ENCODE data around the gene LMOD1. TPM values are rescaled to one million over a fixed set of nuclear protein-coding genes. Genes with fewer than 3 reads are reported as not detected.

LMOD1 gene
- not detected for total RNA-seq
- not detected for polyA plus RNA-seq

DNA sequence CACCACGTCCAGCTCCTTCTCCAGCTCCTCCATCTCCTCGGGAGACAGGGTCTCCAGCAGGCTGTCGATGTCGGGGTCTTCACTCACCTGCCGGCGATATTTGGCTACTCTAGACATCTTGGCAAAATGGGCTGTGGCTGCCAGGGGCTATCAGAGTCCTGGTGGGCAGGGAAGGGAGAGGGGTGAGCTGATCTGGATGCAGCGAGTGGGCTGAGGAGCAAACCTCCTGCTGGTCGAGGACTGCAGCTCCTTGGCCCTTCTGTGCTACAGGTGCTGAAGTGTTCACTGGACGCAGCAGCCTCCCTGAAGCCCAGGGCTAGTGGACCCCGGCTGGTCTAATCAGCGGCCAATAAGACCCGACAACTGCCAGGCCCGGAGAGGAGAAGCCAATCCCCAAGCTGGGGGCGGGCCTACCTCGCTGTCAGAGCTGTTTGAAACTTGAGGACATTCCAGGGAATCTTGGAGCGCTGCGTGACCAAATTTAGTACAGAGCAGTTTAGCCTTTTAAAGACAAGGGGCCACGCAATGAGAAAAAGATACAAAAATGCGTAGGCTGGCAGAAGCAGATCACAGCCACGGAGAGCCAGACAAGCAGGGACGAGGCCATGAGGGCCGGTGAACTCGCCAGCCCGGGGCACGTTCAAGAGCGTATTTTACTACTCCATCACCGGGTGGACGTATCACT, at the start of gene LMOD1:
Gene LMOD1, minus strand, starts transcription at position 325 of the 685 bp plus-strand sequence. Its CDS starts 208 bp downstream, at position 117.
- DNase-seq = no peak
- Mint-ChIP-seq H3K4me1 (peaks cover 6 to 23% (median 12%) of the 10 kb centered on the region in 4 donors), H3K4me3 (peak within 1 kb of the TSS in 7 of 8 donors; percentile 17 to 70 (median 67)), H3K27me3 (peaks cover 44 to 48% of the 10 kb centered on the region in 2 donors), H3K9me3 (peaks cover 0 to under 1% (median 0%) of the 10 kb centered on the region in 8 donors), H3K27ac (peak within 1 kb of the TSS in 3 of 7 donors; percentile 37 to 75 (median 73)), H3K36me3 (no peaks in the 10 kb centered on the region)
- H3K36me3 ChIP-seq (ENCODE audit: insufficient read depth, low read length) = no peaks in the 10 kb centered on the region
- ChIA-PET CTCF (ENCODE audit: partially characterized antibody) (interaction anchor here (0.8 to 1.7 kb wide), 3 partner anchors 8 to 55 kb away, joined by 4 to 6 read pairs (median 4); no protein-coding TSS in a partner anchor), POLR2A (ENCODE audit: partially characterized antibody) (interaction anchor here (1.9 kb wide), 1 partner anchor 9 kb away, joined by 8 read pairs; the partner anchor contains the start of gene TIMM17A)
- peaks cover 22% of the 10 kb centered on the region for H3K27me3 ChIP-seq (ENCODE audit: insufficient read depth, low read length)
- H3K4me3 ChIP-seq (ENCODE audit: low read length in 2 of 2) = no peak within 1 kb of the TSS
- H3K4me1 ChIP-seq (ENCODE audit: insufficient read depth, low read length) = peaks cover 8% of the 10 kb centered on the region
- no peaks in the 10 kb centered on the region for H3K9me3 ChIP-seq (ENCODE audit: control insufficient read depth in 1 of 2, low read length in 2 of 2)
- no peak within 1 kb of the TSS for H3K27ac ChIP-seq (ENCODE audit: low read depth, low read length)
- intact Hi-C loops (cut with micrococcal nuclease) = no loop called here

DNA sequence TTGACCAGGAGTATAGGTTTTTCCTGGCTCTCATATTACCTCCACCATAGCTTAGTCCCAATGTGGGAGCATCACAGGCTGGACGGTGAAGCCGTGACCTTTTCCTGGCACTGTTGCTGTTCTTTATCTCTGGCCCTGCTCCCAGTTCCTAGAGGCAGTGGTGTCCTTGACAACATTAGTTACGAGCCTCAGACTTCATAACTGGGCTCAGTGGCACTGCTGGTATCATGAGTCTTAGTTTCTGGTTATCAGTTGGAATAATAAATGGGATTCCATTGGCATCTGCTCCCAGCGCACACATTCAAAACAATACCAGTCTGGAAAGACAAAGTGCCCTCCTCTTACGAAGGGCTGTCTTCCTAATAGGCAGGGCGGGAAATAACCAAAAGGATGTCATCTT, 44.1 kb upstream of the LMOD1 start:
- Histone ChIP-seq H3K27me3 (ENCODE audit: insufficient read depth, low read length) (no peaks in the 10 kb centered on the region), H3K9me3 (ENCODE audit: control insufficient read depth in 1 of 2, low read length in 2 of 2) (no peaks in the 10 kb centered on the region), H3K27ac (ENCODE audit: low read depth, low read length) (no peak overlapping the region), H3K4me1 (ENCODE audit: insufficient read depth, low read length) (no peaks in the 10 kb centered on the region), H3K36me3 (ENCODE audit: insufficient read depth, low read length) (peaks cover 34% of the 10 kb centered on the region), H3K4me3 (ENCODE audit: low read length in 2 of 2) (no peak overlapping the region)
- Mint-ChIP-seq H3K27me3 (no peaks in the 10 kb centered on the region), H3K9me3 (peaks cover 0 to 2% (median 0%) of the 10 kb centered on the region in 8 donors), H3K27ac (no peak overlapping the region), H3K4me1 (peaks cover 0 to 4% (median 1%) of the 10 kb centered on the region in 4 donors), H3K36me3 (peaks cover 29 to 58% of the 10 kb centered on the region in 2 donors), H3K4me3 (no peak overlapping the region)
- ChIA-PET POLR2A (ENCODE audit: partially characterized antibody) (no interaction called here), CTCF (ENCODE audit: partially characterized antibody) (no interaction called here)
- DNase-seq = no peak
- intact Hi-C loops (cut with micrococcal nuclease) = no loop called here

DNA sequence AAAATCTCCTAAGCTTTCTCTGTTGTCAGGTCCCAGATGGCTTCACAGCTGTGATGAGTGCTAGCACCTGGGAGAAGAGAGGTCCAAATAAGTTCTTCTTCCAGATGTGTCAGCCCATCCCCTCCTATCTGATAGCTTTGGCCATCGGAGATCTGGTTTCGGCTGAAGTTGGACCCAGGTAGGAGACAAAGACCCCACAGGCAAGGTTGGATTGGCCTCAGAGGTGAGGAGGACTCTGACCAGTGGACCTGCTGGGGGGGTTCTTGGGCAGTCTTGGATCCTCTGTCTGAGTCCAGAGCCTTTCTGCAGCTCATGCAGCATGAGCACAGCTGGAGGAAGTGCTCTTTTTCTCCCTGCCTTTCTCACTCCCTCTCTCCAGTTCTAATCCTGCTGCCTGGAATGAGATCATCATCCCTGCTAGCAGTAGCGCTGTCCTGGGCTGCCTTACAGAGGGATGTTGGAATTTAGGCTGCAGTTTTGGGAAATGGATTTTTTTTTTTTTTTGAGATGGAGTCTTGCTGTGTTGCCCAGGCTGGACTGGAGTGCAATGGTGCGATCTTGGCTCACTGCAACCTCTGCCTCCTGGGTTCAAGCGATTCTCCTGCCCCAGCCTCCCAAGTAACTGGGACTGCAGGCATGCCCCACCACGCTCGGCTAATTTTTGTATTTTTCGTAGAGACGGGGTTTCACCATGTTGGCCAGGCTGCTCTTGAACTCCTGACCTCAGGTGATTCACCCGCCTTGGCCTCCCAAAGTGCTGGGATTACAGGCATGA, 43.2 kb upstream of the LMOD1 start:
- Mint-ChIP-seq H3K4me3 (no peak overlapping the region), H3K27ac (no peak overlapping the region), H3K27me3 (no peaks in the 10 kb centered on the region), H3K4me1 (peaks cover under 1 to 5% (median 3%) of the 10 kb centered on the region in 4 donors), H3K36me3 (peaks cover 29 to 55% of the 10 kb centered on the region in 2 donors), H3K9me3 (peaks cover 0 to 4% (median 0%) of the 10 kb centered on the region in 8 donors)
- no peak overlapping the region for H3K4me3 ChIP-seq (ENCODE audit: low read length in 2 of 2)
- CTCF ChIA-PET (ENCODE audit: partially characterized antibody) = interaction anchor here (1.4 kb wide), 1 partner anchor 94 kb away, joined by 3 read pairs; no protein-coding TSS in a partner anchor
- no peaks in the 10 kb centered on the region for H3K27me3 ChIP-seq (ENCODE audit: insufficient read depth, low read length)
- H3K36me3 ChIP-seq (ENCODE audit: insufficient read depth, low read length) = peaks cover 34% of the 10 kb centered on the region
- POLR2A ChIA-PET (ENCODE audit: partially characterized antibody) = no interaction called here
- no peak for DNase-seq
- intact Hi-C loops (cut with micrococcal nuclease) = no loop called here
- no peak overlapping the region for H3K27ac ChIP-seq (ENCODE audit: low read depth, low read length)
- no peaks in the 10 kb centered on the region for H3K4me1 ChIP-seq (ENCODE audit: insufficient read depth, low read length)
- no peaks in the 10 kb centered on the region for H3K9me3 ChIP-seq (ENCODE audit: control insufficient read depth in 1 of 2, low read length in 2 of 2)

DNA sequence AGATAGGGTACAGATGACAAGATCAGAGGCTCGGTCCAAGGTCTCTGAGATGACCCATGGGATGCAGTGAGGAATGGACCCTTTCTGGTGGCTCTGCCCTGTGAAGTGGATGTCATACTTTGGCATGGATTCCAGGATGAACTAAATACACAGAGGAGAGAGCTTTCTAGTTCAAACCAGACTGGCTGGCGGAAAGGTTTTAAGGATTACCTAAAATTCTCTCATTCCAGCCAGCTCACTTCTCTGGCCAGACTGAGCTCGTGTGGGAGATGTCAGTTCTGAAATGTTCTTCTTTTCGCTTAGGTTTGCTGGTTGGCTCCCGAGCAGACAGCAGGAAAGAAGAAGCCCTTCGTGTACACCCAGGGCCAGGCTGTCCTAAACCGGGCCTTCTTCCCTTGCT, 42.3 kb upstream of the LMOD1 start:
- peaks cover 34% of the 10 kb centered on the region for H3K36me3 ChIP-seq (ENCODE audit: insufficient read depth, low read length)
- H3K4me3 ChIP-seq (ENCODE audit: low read length in 2 of 2) = no peak overlapping the region
- Mint-ChIP-seq H3K4me3 (no peak overlapping the region), H3K9me3 (peaks cover 0 to 2% (median 0%) of the 10 kb centered on the region in 8 donors), H3K27me3 (no peaks in the 10 kb centered on the region), H3K27ac (no peak overlapping the region), H3K4me1 (peaks cover 7 to 12% (median 10%) of the 10 kb centered on the region in 4 donors), H3K36me3 (peaks cover 20 to 46% of the 10 kb centered on the region in 2 donors)
- H3K27ac ChIP-seq (ENCODE audit: low read depth, low read length) = no peak overlapping the region
- H3K9me3 ChIP-seq (ENCODE audit: control insufficient read depth in 1 of 2, low read length in 2 of 2) = no peaks in the 10 kb centered on the region
- H3K27me3 ChIP-seq (ENCODE audit: insufficient read depth, low read length) = no peaks in the 10 kb centered on the region
- intact Hi-C loops (cut with micrococcal nuclease) = no loop called here
- ChIA-PET CTCF (ENCODE audit: partially characterized antibody) (interaction anchor here (1.4 kb wide), 1 partner anchor 93 kb away, joined by 3 read pairs; no protein-coding TSS in a partner anchor), POLR2A (ENCODE audit: partially characterized antibody) (no interaction called here)
- no peak for DNase-seq
- peaks cover 5% of the 10 kb centered on the region for H3K4me1 ChIP-seq (ENCODE audit: insufficient read depth, low read length)

DNA sequence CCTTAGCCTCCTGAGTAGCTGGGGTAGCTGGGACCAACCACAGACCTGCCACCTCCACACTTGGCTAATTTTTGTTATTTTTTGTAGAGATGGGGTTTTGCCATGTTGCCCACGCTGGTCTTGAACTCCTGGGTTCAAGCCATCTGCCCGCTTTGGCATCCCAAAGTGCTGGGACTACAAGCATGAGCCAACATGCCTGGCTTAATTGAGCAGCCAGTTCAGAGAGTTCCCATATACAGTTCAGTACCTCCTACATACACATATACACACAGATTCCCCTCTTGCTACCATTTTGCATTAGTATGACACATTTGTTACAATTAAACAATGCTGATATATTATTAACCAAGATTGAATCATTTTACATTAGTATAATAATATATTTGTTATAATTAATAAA, 39.0 kb upstream of the LMOD1 start:
- ChIA-PET POLR2A (ENCODE audit: partially characterized antibody) (no interaction called here), CTCF (ENCODE audit: partially characterized antibody) (interaction anchor here (1.4 to 2.2 kb wide), 2 partner anchors 15 to 90 kb away, joined by 3 to 13 read pairs; no protein-coding TSS in a partner anchor)

DNA sequence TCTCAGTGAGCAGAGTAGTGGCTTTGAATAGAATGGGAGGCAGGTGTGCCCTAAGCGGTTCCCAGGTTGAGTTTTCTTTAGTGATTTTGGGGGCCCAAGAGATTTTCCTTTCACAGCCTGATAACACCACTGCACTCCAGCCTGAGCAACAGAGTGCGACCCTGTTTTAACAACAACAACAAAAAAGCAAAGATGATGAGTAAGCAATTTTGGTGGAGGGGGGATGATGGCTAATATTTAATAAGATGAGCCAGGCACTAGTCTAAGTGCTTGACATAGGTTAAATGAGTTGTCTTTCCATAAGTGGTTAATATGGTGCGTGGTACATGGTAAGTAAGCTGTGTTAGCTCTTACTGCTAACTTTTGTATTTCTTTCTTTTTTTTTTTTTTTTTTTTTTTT, 38.1 kb upstream of the LMOD1 start:
- Histone ChIP-seq H3K27me3 (ENCODE audit: insufficient read depth, low read length) (no peaks in the 10 kb centered on the region), H3K27ac (ENCODE audit: low read depth, low read length) (no peak overlapping the region), H3K36me3 (ENCODE audit: insufficient read depth, low read length) (peaks cover 7% of the 10 kb centered on the region), H3K9me3 (ENCODE audit: control insufficient read depth in 1 of 2, low read length in 2 of 2) (no peaks in the 10 kb centered on the region), H3K4me1 (ENCODE audit: insufficient read depth, low read length) (peaks cover 17% of the 10 kb centered on the region), H3K4me3 (ENCODE audit: low read length in 2 of 2) (no peak overlapping the region)
- Mint-ChIP-seq H3K9me3 (peaks cover 0 to 2% (median 0%) of the 10 kb centered on the region in 8 donors), H3K27ac (peak overlapping the region in 5 of 7 donors; percentile 59 to 90 (median 78)), H3K27me3 (no peaks in the 10 kb centered on the region), H3K36me3 (peaks cover 4 to 18% of the 10 kb centered on the region in 2 donors), H3K4me3 (peak overlapping the region in 5 of 8 donors; percentile 11 to 67 (median 34)), H3K4me1 (peaks cover 18 to 25% (median 22%) of the 10 kb centered on the region in 4 donors)
- intact Hi-C loops (cut with micrococcal nuclease) = no loop called here
- ChIA-PET POLR2A (ENCODE audit: partially characterized antibody) (interaction anchor here (1.2 kb wide), 1 partner anchor 161 kb away, joined by 3 read pairs; no protein-coding TSS in a partner anchor), CTCF (ENCODE audit: partially characterized antibody) (interaction anchor here (1.4 to 2.2 kb wide), 2 partner anchors 15 to 89 kb away, joined by 3 to 13 read pairs; no protein-coding TSS in a partner anchor)
- DNase-seq = no peak

More for the DNA sequence above, 39.0 kb upstream of the LMOD1 start:
- intact Hi-C loops (cut with micrococcal nuclease) = no loop called here
- Histone ChIP-seq H3K4me1 (ENCODE audit: insufficient read depth, low read length) (peaks cover 17% of the 10 kb centered on the region), H3K4me3 (ENCODE audit: low read length in 2 of 2) (no peak overlapping the region), H3K27ac (ENCODE audit: low read depth, low read length) (no peak overlapping the region), H3K9me3 (ENCODE audit: control insufficient read depth in 1 of 2, low read length in 2 of 2) (no peaks in the 10 kb centered on the region), H3K36me3 (ENCODE audit: insufficient read depth, low read length) (peaks cover 13% of the 10 kb centered on the region), H3K27me3 (ENCODE audit: insufficient read depth, low read length) (no peaks in the 10 kb centered on the region)
- H3K27ac Mint-ChIP-seq = peak overlapping the region in 3 of 7 donors; percentile 20 to 46 (median 27)
- H3K27me3 Mint-ChIP-seq = no peaks in the 10 kb centered on the region
- H3K9me3 Mint-ChIP-seq = peaks cover 0 to 2% (median 0%) of the 10 kb centered on the region in 8 donors
- H3K36me3 Mint-ChIP-seq = peaks cover 8 to 27% of the 10 kb centered on the region in 2 donors
- H3K4me3 Mint-ChIP-seq = peak overlapping the region in 1 of 8 donors; percentile 1
- no peak for DNase-seq
- peaks cover 18 to 25% (median 22%) of the 10 kb centered on the region in 4 donors for H3K4me1 Mint-ChIP-seq
